GM21360 (cell line): ENCODE measurements around the gene ATP5F1B.
"Not testable (repeated sequence)": the region's sequence is repeated elsewhere in the genome, so short reads cannot be mapped to it uniquely, and the experiment has no call there.

Experiments
- ATAC-seq: cut with Tn5 transposase; IDR thresholded peaks from one replicate; pipeline ENCODE4 v1.9.1; 2021; ENCODE audit warnings: mild to moderate bottlenecking, moderate library complexity; ENCODE audit not compliant: unreplicated experiment

ATP5F1B gene

GRCh38 chr12:56648023-56648422 lies 2.2 kb upstream of the ATP5F1B start:
- not testable (repeated sequence) for ATAC-seq

GRCh38 chr12:56645201-56645716 lies 525 bp downstream of the ATP5F1B start:
- no peak for ATAC-seq

GRCh38 chr12:56644654-56645053 lies 1.1 kb downstream of the ATP5F1B start:
- no peak for ATAC-seq

DNA sequence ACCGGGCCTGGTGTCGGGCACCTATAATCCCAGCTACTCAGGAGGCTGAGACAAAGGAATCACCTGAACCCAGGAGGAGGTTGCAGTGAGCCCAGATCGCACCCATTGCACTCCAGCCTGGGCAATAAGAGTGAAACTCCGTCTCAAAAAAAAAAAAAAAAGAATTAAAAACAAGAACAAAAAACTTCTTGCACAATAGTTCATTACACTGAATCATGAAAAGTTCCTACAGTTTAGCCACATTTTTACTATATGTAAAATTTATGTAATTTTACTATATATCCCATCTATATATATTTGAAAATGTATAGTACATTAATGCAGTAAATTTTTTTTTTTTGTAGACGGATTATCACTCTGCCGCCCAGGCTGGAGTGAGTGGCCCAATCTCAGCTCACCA lies 4.6 kb downstream of the ATP5F1B start:
- no peak for ATAC-seq

GRCh38 chr12:56637621-56638020 lies 8.2 kb downstream of the ATP5F1B start:
- no peak for ATAC-seq

DNA sequence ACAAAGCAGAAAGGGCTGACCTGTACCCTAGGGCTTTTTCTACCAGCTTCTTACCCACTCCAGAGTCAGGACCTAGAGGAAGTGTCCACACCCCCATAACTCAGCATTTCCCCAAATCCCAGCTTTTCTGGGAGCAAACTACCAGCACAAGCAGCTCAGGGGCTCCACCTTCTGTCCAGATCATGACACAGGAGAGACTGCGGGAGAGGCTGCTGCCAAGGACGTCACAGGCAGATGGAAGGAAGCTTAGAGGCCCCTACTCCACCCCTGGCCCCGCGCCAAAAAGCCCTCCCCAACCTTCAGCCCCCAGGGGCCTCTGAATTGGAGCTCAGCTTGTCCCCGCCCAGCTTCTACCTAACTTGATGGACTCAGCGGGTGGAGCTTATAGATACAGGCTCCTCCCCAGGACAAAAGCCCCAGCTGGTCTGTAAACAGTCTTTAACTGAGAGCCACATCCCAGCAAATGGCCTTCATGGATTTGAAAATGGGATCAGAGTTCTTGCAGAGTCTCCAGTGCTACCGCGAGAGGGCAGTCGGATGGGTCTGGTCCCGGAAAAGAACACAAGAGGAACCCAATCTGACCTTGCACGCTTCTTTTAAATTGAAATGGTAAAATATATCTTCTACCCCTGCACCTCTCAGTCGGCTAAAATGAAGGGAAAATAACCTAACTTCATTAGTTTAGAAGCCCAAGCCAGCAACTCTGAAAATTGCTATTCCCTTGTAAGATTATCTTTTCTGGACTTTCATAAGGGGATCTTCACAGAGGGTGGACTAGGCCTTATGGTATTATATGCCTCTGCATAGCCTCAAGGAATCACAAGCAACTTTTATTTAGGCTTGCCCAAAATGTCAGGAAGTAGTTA lies 8.9 kb downstream of the ATP5F1B start:
- ATAC-seq, result peak; percentile 48

DNA sequence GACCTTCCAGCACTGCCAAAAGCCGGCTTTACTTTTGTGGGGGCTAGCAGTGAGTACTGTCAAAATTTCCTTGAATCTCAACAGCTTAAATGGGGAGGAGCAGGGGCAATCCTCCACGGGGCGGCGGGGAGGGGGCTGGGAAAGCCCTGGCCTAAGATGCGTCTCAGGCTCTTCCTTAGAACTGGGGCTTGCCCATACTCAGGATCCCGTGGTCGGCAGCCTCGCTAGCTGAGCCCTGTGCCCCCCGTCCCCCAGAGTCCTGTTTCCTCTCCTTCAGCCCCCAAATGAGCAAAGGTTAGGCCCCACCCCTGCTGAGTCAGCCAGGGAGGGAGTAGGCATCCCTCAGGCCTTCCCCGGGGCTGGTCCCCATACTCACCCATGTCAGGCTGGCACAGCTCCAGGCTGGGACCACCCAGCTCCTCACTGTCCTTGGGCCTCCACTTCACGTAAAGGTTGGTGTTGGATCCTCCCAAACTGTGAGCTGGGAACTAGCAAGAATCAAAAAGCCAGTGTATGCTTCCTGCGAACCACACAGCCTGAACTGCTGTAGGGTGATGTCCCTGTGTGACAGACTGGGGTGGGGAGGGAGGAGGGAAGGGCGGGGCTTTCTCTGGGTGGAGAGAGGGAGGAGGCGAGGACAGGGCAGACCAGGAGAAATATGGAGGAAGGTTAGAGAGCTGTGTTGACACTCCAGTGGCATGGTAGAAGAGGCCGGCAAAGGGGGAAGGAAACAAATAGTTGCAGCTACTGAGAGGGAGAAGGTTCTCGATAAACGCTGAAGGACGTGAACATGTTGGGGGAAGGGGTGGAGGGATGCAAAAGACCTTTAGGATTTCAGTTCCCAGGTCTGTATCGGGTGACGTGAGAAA lies 9.7 kb downstream of the ATP5F1B start:
- ATAC-seq, result peak; percentile 32

DNA sequence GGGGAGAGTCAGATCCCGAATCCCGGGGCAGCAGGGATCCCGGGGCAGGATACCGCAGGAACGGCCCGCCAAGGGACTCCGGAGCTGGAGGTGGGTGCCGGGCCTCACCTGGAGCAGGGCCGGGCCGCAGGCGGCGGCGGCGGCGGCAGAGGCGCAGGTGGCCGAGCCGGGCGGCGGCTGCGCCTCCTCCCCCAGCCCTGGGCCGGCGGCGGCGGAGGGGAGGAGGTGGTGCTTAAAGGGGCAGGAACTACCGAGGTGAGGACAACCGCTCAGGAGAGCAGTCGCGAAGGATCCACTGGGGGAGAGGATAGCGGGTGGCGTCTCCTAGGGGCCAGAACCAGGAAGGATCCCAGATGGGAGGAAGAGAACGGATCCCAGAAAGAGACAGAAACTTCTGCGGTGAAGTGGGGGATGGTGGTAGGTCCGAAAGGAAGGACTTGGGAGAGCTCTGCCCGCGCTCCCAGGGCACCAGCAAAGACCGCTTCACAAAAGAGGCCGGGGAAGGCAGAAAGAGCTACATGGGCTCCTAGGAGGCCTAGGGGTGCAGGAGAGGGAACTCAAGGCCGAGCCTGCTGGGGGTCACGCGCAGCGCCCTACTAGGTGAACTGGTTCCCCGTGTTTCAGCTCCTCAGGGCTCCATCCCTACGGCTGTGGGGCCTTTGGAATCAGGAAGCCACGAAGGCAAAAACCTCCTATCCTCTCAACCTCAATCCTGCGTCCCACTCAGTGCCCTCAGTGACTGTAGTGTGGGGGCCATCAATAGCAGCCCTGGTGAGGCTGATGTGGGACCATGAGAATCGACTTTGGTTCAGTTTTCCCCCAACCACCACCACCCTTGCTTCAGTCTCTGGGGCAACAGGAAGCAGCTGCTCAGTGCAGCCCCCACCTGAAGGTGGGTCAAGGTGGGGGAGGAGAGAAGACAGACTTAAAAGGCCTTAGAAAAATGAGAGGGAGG lies 10.7 kb downstream of the ATP5F1B start:
- ATAC-seq, result no peak

GRCh38 chr12:56634242-56634836 lies 11.4 kb downstream of the ATP5F1B start:
- no peak for ATAC-seq

DNA sequence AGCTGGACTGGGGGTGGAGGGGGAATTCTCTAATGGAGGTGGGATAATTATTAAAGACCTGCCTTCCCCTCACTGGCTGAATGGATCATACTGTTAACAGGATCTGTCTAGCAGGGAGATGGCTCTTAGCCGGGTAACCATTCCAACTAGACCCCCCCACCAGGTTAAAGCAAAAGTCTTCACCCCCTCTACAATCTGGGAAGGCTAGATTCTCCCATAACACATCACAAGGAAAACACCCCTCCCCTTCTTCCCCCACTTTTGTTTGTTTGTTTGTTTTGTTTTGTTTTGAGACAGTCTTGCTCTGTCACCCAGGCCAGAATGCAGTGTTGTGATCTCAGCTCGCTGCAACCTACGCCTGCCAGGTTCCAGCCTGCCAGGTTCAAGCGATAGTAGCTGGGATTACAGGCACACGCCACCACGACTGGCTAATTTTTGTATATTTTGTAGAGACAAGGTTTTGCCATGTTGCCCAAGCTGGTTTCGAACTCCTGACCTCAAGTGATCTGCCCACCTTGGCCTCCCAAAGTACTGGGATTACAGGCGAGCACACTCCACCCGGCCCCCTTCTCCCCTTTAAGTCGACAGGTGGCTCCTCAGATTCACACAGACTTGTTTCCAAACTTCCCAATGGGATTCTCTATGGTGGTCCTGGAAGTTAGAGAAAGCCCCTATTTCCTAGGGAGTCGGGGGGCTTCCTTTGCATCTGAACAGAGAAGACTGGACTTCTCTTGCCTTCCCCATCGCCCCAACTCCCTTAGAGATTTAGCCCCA lies 12.1 kb downstream of the ATP5F1B start:
- ATAC-seq, result no peak

- ATAC-seq, result no peak
These were observed 12.9 kb downstream of the ATP5F1B start for GRCh38 chr12:56632701-56633467.

GRCh38 chr12:56631790-56632700 lies 13.7 kb downstream of the ATP5F1B start:
- ATAC-seq, result no peak

DNA sequence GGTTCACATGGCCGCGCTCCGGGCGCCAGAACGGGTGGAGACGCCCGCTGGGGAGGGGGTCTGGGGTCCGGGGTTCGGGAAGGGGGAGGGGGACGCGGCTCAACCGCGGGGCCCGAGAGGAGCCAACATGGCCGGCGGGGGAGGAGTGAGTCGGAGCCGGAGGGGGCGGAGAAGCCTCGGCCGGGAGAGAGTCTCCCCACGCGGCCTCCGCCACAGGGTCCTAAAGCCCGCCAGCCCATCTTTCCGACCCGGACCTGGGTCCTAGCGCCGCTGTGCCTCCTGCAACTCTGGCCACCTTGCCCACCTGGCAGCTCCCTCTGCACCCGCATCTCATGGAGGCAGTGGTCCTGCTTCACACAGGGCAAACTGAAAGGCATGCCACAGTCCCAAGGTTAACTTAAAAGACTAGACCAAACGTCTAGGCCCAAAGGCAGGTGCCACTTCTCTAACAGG lies 15.6 kb downstream of the ATP5F1B start, which contains the start of gene BAZ2A:
Gene BAZ2A (minus strand): TSS at position 147 of the 453 bp plus-strand sequence. CDS start 12,796 bp downstream, outside the sequence.
- peak; percentile 55 for ATAC-seq

- no peak for ATAC-seq
These were observed 16.2 kb downstream of the ATP5F1B start for GRCh38 chr12:56629459-56630179.

GRCh38 chr12:56628671-56629458 lies 16.9 kb downstream of the ATP5F1B start:
- ATAC-seq, result no peak

DNA sequence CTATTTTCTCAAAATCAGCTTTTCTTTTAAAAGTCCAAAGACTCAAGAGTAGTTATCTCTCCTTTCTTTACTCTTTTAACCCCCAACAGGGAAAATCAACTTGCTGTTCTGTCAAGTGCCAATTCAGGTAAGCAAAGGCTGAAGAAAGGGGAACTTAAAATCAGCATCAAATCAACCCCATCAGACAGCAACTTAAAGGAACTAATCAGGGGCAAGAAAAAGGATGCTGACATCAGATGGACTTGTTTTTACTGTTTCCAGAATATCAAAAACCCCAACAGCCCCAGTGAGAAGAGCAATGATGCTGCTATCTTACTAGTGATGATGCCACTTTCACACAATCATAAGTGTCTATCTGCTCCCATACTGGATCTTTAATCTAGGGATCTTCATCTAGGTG lies 19.1 kb downstream of the ATP5F1B start:
- ATAC-seq, result no peak
